GM18508 (cell line): ENCODE data around the gene SLAMF1.
"Not testable (repeated sequence)": the region's sequence is repeated elsewhere in the genome, so short reads cannot be mapped to it uniquely, and the experiment has no call there.

Source experiments
- ATAC-seq: cut with Tn5 transposase; IDR thresholded peaks from one replicate; pipeline ENCODE4 v1.9.1; 2021; ENCODE audit warnings: moderate number of reproducible peaks; ENCODE audit not compliant: insufficient read depth, unreplicated experiment

Gene SLAMF1

GRCh38 chr1:160567858-160568682 lies 78.8 kb downstream of the SLAMF1 start:
- ATAC-seq, result no peak

- no peak for ATAC-seq
Observed at GRCh38 chr1:160567341-160567740, 79.5 kb downstream of the SLAMF1 start.

- no peak for ATAC-seq
Observed at GRCh38 chr1:160565564-160565963, 81.3 kb downstream of the SLAMF1 start.

- ATAC-seq, result not testable (repeated sequence)
Observed at GRCh38 chr1:160563230-160563629, 83.6 kb downstream of the SLAMF1 start.

- ATAC-seq, result not testable (repeated sequence)
Observed at GRCh38 chr1:160562745-160563144, 84.1 kb downstream of the SLAMF1 start.

GRCh38 chr1:160560806-160561205 lies 86.0 kb downstream of the SLAMF1 start:
- no peak for ATAC-seq

GRCh38 chr1:160560045-160560705 lies 86.7 kb downstream of the SLAMF1 start:
- ATAC-seq, result no peak

- ATAC-seq, result not testable (repeated sequence)
Observed at GRCh38 chr1:160559437-160559836, 87.4 kb downstream of the SLAMF1 start.

- ATAC-seq, result no peak
Observed at GRCh38 chr1:160558660-160559380, 88.0 kb downstream of the SLAMF1 start.
